H1 (cell line): ENCODE data around the gene CCT5.

Source experiments
- CHD2 ChIP-seq: IDR thresholded peaks from 2 replicates; pipeline ENCODE4 v1.6.1; 2012; ENCODE audit warnings: low read length, improper control_type of control experiment
- EP300 ChIP-seq, 2 experiments: IDR thresholded peaks; 1 replicate in 1 of 2; 2 replicates in 1 of 2; pipeline ENCODE4 v1.6.1; 2011 to 2012; ENCODE audit warnings: low read depth in 2 of 2, low read length in 2 of 2, mild to moderate bottlenecking in 2 of 2, borderline replicate concordance in 1 of 2, inconsistent platforms in 1 of 2, moderate library complexity in 1 of 2
- POLR2A ChIP-seq, 2 experiments: IDR thresholded peaks; 1 replicate in 1 of 2; 2 replicates in 1 of 2; pipeline ENCODE4 v1.6.1; 2011; ENCODE audit warnings: low read depth in 2 of 2, low read length in 2 of 2, mild to moderate bottlenecking in 2 of 2; ENCODE audit errors: control extremely low read depth in 1 of 2
- TF ChIP-seq, protein P1 (sequence below), 3 experiments: IDR thresholded peaks; 1 replicate in 2 of 3; 2 replicates in 1 of 3; pipeline versions ENCODE4 v1.5.1 to v1.6.1; 2011; ENCODE audit warnings: low read length in 3 of 3, mild to moderate bottlenecking in 3 of 3, inconsistent platforms in 2 of 3, low read depth in 1 of 3, moderate library complexity in 1 of 3; ENCODE audit not compliant: insufficient read depth in 1 of 3; ENCODE audit errors: control extremely low read depth in 1 of 3

DNA sequence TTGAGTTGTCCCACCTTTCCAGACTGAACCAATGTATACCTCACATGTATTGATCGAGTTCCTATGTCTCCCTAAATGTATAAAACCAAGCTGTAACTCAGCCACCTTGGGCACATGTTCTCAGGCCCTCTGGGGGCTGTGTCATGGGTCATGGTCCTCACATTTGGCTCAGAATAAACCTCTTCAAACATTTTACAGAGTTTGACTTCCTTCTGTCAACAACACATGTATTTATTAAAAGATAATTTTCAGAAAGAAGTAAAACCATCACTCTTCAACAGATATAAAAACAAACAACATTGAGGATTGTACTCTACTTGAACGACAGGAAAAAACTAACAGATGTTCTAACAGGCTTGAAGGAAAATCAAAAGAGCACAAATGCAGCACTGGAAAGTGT lies 53.1 kb downstream of the CCT5 start:
- TF ChIP-seq, protein P1, sequence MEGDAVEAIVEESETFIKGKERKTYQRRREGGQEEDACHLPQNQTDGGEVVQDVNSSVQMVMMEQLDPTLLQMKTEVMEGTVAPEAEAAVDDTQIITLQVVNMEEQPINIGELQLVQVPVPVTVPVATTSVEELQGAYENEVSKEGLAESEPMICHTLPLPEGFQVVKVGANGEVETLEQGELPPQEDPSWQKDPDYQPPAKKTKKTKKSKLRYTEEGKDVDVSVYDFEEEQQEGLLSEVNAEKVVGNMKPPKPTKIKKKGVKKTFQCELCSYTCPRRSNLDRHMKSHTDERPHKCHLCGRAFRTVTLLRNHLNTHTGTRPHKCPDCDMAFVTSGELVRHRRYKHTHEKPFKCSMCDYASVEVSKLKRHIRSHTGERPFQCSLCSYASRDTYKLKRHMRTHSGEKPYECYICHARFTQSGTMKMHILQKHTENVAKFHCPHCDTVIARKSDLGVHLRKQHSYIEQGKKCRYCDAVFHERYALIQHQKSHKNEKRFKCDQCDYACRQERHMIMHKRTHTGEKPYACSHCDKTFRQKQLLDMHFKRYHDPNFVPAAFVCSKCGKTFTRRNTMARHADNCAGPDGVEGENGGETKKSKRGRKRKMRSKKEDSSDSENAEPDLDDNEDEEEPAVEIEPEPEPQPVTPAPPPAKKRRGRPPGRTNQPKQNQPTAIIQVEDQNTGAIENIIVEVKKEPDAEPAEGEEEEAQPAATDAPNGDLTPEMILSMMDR (IDR thresholded peaks at IDR 0.05; ENCODE audit: control extremely low read depth in 1 of 3, insufficient read depth in 1 of 3, low read depth in 1 of 3, low read length in 3 of 3) = no peak
- TF ChIP-seq POLR2A (IDR thresholded peaks at IDR 0.05; ENCODE audit: control extremely low read depth in 1 of 2, low read depth in 2 of 2, low read length in 2 of 2) (no peak), CHD2 (no peak), EP300 (IDR thresholded peaks at IDR 0.05; ENCODE audit: borderline replicate concordance in 1 of 2, low read depth in 2 of 2, low read length in 2 of 2) (no peak)
